DMS153 treated with DMSO at 0.1 percent for 48 hours (cell line): ENCODE measurements around the gene TTC21B.

Source experiments
- DNase-seq: peaks from one replicate; lab custom pipeline; 2025; ENCODE audit not compliant: unreplicated experiment; lab: John Stamatoyannopoulos, UW

The TTC21B gene

DNA sequence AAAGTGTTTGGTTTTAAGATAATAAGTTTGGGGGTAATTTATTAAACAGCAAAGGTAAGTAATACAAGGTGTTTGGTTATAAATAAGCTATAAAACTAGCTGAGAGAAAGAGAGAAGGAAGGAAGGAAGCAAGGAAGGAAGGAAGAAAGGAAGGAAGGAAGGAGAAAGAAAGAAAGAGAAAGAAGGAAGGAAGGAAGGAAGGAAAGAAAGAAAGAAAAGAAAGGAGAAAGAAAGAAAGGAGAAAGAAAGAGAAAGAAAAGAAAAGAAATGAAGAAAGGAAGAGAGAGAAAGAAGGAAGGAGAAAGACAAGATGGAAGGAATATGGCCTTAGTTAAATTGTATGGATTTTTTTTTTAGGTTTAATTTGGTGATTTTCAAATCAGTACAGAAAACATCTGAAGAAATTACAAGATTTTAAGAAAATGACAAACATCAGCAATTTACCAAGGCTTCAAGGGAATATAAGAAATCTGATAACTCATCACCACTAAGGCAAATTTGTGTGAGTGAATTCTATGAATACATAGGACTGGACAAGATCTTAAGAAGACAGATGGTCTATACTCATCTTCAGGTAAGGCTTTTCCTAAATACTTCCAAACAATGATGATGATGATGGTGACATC, 113.1 kb downstream of the TTC21B start:
- DNase-seq: no peak

DNA sequence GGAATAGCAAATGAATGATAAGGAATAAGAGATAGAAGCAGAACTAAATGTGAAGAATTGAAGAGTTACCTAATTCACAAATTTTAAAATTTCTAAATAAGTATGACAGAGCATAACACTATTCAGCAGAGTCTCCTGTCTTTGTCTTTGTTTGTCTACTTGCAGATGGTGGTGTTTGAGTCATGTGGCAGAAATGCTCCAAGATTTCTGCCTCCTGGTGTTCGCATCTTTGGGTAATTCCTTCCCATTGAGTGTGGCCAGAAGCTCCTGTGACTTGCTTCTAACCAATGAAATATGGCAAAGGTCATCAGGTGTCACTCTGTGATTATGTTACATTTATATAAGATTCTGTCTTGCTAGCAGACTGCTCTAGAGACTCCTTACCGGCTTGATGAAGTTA, 114.0 kb downstream of the TTC21B start:
- no peak for DNase-seq

DNA sequence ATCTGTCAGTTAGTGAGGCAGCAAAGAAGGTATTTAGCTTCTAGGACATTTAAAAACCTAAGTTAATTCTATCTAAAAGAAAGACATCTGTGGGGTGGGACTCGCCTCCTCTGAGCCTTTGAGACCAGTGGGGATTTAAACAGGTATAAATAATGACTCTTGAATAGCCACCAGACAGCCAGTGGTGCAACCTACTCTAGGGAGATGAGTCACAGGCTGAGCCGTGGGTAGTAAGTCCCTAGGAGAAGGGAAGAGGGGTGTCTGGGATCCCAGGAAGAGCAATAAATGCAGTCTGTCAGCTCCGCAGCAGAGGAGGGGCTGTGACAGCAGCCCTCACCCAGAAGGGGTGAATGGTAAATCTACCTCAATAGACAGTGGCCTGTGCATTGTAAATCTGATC, 116.5 kb downstream of the TTC21B start:
- DNase-seq: no peak

GRCh38 chr2:165835363-165835762, 118.2 kb downstream of the TTC21B start:
- DNase-seq: no peak

GRCh38 chr2:165833156-165833555, 120.4 kb downstream of the TTC21B start:
- no peak for DNase-seq

- DNase-seq: no peak
Measured at GRCh38 chr2:165827921-165828276, 125.7 kb downstream of the TTC21B start.

DNA sequence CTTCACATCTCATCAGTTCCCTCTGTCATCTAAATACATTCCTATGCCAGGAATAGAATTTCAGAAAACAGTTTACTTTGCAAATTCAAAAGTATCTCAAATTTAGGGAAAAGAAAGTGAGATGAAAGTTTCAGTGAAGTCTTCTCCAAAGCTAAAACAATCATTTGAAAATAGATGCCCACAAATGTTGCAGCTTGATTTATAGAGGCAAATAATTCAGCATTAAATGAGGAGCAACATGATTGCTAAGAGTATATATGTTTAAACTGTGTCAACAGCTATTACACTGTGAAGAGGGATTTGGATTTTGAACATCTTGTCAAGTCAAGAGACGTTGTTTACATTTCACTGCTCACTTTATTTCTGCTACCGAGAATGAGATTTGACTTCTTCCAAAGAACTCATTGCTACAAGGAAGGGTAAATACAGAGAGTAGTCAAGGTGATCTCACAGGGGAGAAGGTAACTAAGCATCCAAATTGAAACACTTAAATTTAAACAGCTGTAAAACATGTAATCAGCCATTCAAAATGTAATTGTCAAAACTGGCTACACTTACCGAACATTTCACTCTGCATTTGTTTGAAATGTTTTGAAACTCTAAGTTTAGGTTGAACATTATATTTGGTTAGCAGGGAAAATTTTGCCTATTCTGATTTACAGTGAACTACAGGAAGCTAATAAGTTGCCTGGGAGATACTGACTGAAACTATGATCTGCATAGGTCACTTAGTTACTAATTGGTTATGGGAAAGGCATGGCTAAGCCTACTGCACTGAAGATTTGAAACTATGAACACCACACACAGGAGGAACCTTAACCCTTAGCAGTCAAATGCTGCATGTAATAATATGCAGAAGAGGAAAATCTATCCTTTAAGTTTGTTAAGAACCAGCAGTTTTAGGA, 126.3 kb downstream of the TTC21B start:
- DNase-seq: no peak

- DNase-seq: peak; percentile 22
Measured at GRCh38 chr2:165825041-165825440, 128.5 kb downstream of the TTC21B start.
